ENCODE measurements around the gene KRTAP3-3.
"Not testable (repeated sequence)": the region's sequence is repeated elsewhere in the genome, so short reads cannot be mapped to it uniquely, and the experiment has no call there.

KRTAP3-3 gene

DNA sequence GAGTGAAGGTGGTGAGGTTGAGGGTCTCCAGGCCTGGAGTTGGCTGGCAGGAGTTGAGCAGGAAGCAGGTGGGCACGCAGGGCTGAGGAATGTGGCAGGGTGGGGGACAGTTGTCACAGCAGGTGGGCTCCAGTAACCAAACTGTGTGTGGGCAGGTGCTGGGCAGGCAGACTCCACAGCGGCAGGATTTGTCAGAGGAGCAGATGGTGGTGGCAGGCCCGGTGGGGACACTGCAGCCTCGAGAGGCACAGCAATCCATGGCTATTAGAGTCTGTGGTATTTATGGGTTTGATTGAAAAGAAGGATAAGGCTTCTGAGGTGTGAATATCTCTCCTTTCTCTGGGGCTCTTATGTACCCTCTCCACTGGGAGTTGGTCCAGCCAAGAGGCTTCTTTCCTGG lies at the start of gene KRTAP3-3:
Gene KRTAP3-3, minus strand, starts transcription at position 326 of the 400 bp plus-strand sequence. Its CDS starts 67 bp downstream, at position 259.
- DNase-seq, result no peak

DNA sequence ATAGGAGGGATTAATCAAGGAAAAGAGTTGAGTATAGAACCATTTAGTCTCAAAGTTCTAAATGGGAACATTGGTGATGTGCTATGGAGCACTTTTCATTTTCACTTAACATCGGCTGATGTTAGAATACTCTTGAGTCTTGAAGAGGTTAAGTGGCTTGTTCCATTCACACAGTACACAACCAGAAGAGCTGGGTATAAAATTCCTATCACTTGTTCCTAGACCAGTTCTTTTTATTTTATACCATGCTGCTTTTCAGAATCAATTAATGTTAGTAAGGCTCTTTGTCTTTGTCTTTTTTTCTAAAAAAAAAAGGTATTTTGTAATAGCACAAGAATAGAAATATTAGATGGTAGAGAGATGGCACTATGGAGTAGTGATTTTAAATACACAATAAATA lies 49.0 kb upstream of the KRTAP3-3 start:
- no peak for DNase-seq

DNA sequence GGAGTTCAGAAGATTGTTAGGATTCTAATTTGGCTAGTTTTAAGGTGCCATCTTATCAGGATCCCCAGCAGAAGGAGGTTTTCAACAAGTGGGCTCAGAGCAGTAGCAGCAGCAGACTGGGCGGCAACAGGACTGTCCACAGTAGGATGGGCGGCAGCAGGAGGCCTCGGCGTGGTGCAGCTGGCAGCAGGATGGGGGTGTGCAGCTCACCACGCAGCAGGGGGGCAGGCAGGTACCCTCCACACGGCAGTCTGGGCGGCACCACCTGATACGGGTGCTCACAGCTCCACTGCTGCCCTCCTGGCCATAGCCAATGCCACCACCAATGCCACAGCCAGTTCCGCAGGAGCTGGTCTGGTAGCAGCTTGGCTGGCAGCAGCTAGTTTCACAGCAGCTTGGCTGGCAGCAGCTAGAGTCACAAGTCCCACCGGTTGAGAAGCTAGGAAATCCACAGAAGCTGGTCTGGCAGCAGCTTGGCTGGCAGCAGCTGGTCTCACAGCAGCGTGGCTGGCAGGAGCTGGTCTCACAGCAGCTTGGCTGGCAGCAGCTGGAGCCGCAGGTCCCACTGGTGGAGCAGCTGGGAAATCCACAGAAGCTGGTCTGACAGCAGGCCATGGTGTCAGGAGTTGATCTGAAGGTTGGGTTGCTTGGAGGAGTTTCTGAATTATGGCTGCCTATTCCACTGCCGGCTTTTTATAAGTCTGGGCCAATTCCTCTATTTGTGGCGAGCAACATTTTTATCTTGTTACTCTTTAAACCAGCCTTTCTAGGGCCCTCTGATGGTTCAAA lies 47.0 kb upstream of the KRTAP3-3 start, which contains the start of gene KRTAP1-1:
Gene KRTAP1-1, minus strand, starts transcription at position 668 of the 789 bp plus-strand sequence. Its CDS starts 53 bp downstream, at position 615.
- not testable (repeated sequence) for DNase-seq

DNA sequence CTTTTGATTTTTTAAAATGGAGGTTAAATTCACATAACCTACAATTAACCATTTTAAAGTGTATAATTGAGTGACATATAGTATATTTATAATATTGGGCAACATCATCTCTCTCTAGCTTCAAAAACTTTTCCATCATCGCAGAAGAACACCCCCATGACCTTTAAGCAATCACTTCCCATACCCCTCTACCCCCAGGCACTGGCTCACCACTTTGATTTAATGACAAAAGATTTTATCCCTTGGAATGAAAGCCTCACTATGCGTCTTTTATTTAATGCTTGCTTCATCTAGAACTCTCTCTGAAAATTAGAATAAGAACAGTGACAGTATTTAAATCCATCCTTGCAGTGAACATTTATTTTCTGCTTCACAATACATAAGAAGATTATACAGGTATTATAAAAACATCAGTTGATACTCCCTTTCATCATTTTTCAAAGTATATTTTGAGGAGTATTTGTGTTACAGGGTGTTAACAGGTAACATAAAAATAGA lies 43.9 kb upstream of the KRTAP3-3 start:
- no peak for DNase-seq

DNA sequence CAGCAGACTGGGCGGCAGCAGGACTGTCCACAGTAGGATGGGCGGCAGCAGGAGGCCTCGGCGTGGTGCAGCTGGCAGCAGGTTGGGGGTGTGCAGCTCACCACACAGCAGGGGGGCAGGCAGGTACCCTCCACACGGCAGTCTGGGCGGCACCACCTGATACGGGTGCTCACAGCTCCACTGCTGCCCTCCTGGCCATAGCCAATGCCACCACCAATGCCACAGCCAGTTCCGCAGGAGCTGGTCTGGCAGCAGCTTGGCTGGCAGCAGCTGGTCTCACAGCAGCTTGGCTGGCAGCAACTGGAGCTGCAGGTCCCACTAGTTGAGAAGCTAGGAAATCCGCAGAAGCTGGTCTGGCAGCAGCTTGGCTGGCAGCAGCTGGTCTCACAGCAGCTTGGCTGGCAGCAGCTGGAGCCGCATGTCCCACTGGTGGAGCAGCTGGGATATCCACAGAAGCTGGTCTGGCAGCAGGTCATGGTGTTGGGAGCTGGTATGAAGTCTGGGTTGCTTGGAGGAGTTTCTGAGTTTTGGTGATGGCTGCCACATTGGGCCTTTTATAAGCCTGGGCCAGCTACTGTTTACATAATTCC lies 40.5 kb upstream of the KRTAP3-3 start, which contains the start of gene KRTAP1-3:
Gene KRTAP1-3, minus strand, starts transcription at position 529 of the 590 bp plus-strand sequence. Its CDS starts 53 bp downstream, at position 476.
- not testable (repeated sequence) for DNase-seq

DNA sequence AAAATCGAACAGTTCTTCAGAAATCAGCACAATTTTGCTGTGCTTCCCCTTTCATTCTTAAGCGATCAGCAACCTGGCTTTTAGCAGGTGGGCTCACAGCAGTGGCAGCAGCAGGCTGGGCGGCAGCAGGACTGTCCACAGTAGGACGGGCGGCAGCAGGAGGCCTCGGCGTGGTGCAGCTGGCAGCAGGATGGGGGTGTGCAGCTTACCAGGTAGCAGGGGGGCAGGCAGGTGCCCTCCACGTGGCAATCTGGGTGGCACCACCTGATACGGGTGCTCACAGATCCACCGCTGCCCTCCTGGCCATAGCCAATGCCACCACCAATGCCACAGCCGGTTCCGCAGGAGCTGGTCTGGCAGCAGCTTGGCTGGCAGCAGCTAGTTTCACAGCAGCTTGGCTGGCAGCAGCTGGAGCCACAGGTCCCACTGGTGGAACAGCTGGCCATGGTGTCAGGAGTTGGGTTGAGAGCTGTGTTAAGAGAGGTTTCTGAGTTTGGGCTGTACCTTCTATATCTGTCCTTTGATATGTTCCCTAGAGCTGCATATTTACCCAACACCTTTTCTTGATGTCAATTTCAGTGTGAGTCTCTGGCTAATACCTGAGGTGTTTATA lies 35.8 kb upstream of the KRTAP3-3 start, which contains the start of gene KRTAP1-4:
Gene KRTAP1-4, minus strand, starts transcription at position 563 of the 613 bp plus-strand sequence. Its CDS starts 117 bp downstream, at position 446.
- no peak for DNase-seq

DNA sequence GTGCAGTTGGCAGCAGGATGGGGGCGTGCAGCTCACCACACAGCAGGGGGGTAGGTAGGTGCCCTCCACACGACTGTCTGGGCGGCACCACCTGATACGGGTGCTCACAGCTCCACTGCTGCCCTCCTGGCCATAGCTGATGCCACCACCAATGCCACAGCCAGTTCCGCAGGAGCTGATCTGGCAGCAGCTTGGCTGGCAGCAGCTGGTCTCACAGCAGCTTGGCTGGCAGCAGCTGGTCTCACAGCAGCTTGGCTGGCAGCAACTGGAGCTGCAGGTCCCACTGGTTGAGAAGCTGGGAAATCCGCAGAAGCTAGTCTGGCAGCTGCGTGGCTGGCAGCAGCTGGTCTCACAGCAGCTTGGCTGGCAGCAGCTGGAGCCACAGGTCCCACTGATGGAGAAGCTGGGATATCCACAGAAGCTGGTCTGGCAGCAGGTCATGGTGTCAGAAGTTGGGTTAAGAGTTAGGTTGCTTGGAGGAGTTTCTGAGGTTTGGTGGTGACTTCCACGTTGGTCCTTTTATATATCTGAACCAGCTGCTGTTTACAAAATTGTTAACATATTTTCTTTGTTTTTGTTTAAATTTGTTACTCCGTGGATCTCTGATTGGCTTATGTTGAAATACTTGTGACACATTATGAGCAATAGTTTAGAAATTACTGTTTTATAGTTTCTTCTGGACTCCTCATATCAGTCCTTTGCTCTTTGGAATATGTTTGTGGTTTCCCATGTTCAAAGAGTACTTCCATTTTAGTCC lies 32.9 kb upstream of the KRTAP3-3 start, which contains the start of gene KRTAP1-5:
Gene KRTAP1-5, minus strand, starts transcription at position 494 of the 757 bp plus-strand sequence. Its CDS starts 53 bp downstream, at position 441.
- no peak for DNase-seq

DNA sequence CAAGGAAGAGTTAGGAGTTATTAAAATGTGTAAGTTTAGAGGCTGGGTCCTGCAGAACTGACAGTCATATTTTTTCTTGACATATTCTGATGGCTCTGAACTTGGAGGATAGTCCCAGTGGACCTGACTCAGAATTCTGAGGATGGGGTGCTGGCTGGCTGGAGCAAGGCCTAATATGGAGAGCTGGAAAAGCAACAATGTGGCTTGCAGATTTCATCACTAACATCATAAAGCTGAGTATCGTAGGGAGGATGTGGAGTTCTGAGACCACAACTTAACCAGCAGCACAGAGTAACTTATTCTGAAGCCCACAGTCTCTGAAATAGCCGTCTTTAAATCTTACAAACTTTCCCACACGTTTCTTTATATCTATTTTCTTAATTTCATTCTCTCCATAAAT lies 30.7 kb upstream of the KRTAP3-3 start:
- DNase-seq, result no peak

DNA sequence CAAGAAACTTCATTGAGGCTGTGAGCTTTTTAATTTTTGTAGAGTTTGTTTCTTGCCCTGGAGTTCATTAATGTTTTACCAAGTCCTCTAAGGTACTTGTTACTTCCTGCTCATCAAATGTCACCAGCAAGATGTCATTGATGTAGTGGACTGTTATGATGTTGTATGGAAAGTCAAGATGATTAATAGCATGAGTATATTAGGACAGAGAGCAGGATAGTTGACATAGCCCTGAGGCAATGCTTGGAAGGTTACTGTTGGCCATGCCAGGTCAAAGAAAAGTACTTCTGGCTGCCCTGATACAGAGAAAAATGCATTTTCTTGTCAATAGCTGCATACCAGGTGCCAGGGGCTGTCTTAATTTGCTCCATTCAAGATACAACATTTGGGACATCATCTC lies 26.4 kb upstream of the KRTAP3-3 start:
- no peak for DNase-seq

DNA sequence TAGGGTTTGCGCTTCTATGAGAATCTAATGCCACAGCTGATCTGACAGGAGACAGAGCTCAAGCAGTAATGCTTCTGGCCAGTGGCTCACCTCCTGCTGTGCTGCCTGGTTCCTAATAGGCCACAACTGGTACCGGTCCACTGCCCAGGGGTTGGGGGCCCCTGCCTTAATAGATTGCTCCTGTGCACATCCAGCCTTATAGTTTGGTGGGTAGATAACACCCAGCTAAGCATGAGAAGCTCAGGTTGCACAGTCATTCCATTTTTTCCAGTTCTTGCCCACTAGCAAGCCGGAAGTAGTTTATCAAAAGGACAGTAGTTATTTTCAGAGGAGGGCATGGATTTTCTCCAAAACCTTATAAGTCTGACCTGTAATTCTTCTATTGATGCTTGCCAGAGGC lies 25.5 kb upstream of the KRTAP3-3 start:
- DNase-seq, result no peak

DNA sequence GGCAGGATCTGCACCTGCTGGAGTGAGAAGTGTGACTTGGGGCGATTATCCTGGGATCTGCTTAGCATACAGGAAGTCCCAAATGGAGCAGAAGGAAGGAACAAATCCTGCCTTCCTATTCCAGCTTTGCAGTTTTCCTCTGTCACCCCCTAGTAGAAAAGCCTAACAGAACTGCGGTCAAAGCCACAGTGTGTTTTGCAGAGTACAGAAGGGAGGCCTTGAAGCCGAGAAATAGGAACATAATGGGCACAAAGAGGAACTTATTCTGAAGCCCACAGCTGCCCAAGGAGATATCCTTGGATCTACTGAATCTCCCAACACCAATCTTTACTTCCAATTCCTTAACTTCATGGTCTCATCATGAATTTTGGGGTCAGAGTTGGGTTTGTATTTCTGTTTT lies 24.6 kb upstream of the KRTAP3-3 start:
- no peak for DNase-seq

DNA sequence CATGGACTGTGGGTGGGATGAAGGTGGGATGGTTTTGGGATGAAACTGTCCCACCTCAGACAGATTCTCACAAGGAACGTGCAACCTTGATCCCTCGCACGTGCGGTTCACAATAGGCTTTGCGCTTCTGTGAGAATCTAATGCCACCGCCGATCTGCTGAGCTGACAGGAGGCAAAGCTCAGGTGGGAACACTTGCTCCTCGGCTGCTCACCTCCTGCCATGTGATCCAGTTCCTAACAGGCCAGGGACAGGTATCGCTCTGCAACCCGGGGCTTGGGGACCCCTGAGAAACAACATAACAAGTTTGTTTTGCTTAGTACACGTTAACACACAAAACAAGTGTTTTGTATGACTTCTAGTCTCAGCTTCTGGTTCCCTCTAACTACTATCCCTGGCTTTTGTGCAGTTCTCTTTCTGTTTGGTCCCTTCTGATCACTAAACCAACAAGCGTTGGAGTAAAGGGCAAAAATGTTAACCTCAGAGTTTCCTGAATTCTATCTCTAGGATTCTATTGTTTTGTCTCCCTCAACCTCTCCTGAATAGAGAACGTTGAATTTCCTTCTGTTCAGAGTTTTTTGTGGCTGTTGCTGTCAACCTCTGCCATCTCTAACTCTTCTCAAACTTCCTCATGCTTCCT lies 22.7 kb upstream of the KRTAP3-3 start:
- DNase-seq, result no peak

DNA sequence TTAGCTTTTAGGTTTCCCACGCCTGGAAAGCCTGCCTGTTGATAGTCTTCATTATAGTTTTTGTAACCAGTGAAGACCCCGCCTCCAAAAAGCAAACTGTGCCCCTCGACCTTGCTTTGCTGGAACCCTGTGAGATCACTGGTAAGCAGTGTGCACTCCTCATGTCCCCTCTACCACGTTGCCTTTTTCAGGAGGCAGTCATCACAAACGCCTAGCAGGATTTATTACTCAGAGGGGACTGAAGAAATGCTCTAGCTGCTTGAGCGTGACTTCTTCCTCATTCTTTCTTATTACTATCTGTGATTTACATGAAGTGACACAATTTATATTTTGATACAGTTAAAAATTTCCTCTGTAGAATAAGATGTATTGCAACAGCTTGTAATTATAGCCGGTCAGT lies 21.5 kb upstream of the KRTAP3-3 start:
- no peak for DNase-seq

DNA sequence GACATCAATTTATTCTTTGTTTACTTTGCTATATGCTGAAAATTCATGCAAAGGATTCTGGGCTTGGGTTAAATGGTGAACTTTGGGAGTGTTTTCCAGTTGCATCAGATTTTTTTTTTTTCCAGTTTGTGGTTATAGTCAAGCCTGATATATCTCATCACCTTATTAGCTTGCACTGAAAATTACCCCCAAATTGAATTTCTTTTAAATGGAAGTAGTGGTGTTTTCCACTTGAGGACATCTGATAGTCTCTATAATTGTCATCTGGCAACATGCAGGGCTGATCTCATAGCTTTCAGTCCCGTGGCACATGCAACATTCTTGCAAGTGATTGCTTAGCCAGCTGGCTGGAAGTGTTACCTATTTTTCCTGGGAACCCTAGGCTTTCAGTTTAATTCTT lies 19.6 kb upstream of the KRTAP3-3 start:
- DNase-seq, result no peak

DNA sequence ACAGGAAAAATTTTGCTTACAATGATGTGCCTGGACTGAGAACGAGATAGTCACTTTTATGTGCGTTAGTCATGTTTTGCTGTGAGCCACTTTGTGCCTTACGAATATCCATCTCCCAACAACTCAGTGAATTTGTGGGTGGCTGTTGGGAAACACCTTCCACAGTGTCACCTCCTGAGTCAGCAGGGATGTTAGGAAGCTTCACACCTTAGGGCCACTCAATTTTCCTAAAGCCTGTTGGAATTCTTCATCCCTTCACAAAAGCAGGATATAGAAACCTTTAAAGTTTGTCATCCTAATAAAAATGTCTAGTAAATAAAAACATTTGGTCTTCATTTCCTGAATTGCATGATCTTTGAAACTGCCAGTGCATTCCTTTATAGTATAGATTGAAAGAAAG lies 19.2 kb upstream of the KRTAP3-3 start:
- no peak for DNase-seq

DNA sequence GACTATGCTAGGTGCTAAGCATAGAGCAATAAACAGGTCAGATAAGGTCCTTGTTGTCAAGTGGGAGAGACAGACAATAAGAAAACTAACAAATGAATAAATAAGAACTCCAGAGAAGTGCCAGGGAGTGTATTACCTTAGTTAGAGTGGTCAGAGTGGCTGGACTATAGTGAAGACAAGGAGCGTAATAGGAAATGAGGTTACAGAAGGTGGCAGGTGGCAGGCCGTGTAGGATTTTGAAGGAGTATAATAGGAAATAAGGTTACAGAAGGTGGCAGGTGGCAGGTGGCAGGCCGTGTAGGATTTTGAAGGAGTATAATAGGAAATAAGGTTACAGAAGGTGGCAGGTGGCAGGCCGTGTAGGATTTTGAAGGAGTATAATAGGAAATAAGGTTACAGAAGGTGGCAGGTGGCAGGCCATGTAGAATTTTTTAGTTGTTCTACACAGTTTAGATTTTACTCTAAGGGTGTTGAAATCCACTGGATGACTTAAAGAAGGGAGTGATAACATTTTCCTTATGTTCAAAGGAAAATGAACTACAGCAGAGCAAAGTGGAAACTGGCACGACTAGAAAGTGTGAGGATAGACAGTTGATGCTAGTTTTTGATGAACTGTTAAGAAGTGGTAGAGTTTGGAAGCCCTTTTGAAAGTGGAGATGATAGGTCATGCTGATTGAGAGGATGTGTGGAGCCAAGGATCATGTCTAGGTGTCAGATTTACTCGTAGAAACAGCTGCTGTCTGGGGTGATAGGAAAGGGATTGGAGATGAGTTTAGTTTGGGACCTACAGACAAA lies 18.6 kb upstream of the KRTAP3-3 start:
- no peak for DNase-seq

DNA sequence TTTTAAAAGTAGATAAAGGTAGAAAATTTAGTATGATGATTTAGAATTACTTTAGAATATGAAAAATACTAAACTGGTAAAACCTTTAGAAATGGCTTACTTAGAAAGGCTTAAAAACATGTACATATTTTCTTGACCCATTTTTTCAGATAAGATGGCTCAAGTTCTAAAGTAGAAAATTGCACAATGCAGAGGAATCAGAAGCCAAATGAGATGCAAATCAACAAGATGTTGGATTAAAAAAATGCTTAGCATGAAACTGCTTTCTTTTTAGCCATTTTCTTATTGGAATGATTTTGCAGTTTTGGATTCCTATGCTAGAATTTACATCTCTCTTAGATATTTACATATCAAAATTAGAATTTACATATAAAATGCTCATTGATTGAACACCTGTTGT lies 16.5 kb upstream of the KRTAP3-3 start:
- DNase-seq, result no peak

DNA sequence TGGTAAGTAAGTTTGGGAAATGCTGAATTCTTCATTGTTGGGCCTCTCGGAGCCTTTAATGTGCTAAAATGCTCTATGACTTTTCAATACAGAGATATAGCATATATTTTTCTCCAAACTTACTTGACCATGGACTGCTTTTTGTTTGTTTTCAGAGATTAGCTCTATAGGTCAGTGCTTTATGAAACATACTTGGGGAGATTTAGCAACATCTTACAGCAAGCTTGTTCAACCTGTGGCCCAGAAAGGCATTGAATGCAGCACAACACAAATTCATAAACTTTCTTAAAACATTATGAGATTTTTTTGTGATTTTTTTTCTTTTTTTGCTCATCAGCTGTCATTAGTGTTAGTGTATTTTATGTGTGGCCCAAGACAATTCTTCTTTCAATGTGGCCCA lies 16.0 kb upstream of the KRTAP3-3 start:
- no peak for DNase-seq

DNA sequence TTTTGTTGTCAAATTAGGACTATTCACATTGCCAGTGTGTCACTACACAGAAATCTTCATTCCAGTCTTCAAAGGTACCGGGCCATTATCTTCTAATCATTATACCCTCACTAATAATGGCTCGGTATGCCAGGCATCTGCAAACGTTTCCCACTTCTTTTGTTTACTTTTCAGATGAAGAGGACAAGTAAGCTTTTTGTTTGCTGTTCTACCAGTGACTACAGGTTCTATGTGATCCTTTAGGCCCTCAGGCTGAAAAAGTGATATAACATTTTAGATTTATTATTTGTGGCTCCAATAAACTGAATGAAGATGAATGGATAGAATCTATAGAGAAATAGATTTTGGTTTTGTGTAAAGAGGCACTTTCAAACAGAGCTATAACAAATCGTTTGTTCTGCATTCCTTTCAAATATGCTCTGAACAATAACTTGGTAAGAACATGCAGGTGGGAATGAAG lies 15.4 kb upstream of the KRTAP3-3 start:
- DNase-seq, result no peak

DNA sequence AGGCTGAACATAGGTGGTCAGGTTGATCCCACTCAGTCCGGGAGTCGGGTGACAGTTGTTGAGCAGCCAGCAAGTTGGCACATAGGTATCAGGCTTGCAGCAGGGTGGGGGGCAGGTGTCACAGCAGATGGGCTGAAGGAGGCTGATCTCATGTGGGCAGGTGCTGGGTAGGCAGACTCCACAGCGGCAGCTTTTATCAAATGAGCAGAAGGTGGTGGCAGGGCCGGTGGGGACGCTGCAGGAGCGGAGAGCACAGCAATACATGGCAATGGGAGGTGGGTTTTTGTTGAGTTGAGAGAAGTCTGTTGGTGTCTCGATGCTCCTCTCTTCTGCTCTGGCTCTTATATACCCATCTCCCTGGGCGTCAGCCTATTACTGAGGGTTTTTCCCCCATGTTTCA lies 14.8 kb upstream of the KRTAP3-3 start, which contains the start of gene KRTAP3-1:
Gene KRTAP3-1, minus strand, starts transcription at position 318 of the 400 bp plus-strand sequence. Its CDS starts 54 bp downstream, at position 264.
- no peak for DNase-seq

DNA sequence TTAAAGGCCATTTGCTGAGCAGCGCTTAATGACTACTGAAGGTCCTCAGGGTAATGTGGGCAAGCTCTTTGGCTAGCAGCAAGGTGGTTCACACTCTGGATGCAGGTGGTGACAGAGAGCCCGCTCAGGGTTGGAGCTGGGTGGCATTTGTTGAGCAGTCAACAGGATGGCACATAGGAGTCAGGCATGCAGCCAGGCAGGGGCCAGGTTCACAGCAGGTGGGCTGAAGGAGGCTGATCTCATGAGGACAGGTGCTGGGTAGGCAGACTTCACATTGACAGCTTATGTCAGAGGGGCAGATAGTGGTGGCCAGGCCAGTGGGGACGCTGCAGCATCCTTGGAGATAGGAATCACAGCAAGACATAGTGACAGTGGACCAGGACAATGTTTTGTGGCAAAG lies 10.4 kb upstream of the KRTAP3-3 start:
- DNase-seq, result no peak

Measured in CD4-positive, alpha-beta T cell treated with Interleukin-12 subunit alpha and Interleukin-12 subunit beta, for 1 hour (primary cell).